K562 (cell line): ENCODE measurements around the gene ETFBKMT. TPM values are rescaled to one million over a fixed set of nuclear protein-coding genes. Genes with fewer than 3 reads are reported as not detected.
A peak's percentile ranks its signal among the peaks of the same experiment; 100 is the strongest.

Experiments used
- CBX8 ChIP-seq: fragments of 200-600 bp; sonication (generic); IDR thresholded peaks from 2 replicates; pipeline ENCODE4 v1.6.1; 2012; ENCODE audit warnings: borderline replicate concordance, mixed run types, low read depth, mild to moderate bottlenecking, moderate library complexity, mixed read lengths, low read length, control low read depth, inconsistent platforms; ENCODE audit not compliant: poor library complexity, severe bottlenecking; ENCODE audit errors: extremely low read depth
- ETS2 ChIP-seq: IDR thresholded peaks from 2 replicates; pipeline ENCODE4 v1.6.1; 2016; ENCODE audit warnings: borderline replicate concordance, missing genetic modification characterization, mild to moderate bottlenecking, moderate library complexity, missing compliant biosample characterization; ENCODE audit not compliant: poor library complexity, severe bottlenecking
- KLF16 ChIP-seq: IDR thresholded peaks from 2 replicates; pipeline ENCODE4 v1.6.1; 2016; ENCODE audit warnings: antibody characterized with exemption
- MBD2 ChIP-seq: sonication (generic); IDR thresholded peaks from 2 replicates; pipeline ENCODE4 v1.6.1; 2016; ENCODE audit warnings: low read depth, borderline replicate concordance
- MCM2 ChIP-seq: fragments of 450-650 bp; IDR thresholded peaks from 2 replicates; pipeline ENCODE4 v1.6.1; 2017; ENCODE audit warnings: low read depth, mild to moderate bottlenecking
- MTA2 ChIP-seq: fragments of 450-650 bp; IDR thresholded peaks from 2 replicates; pipeline ENCODE4 v1.6.1; 2016; ENCODE audit warnings: low read depth
- PHF20 ChIP-seq: fragments of 450-650 bp; IDR thresholded peaks from 2 replicates; pipeline ENCODE4 v1.6.1; 2018; ENCODE audit not compliant: partially characterized antibody
- PHF8 ChIP-seq: fragments of 200-600 bp; sonication (generic); IDR thresholded peaks from 2 replicates; pipeline ENCODE4 v1.6.1; 2012; ENCODE audit warnings: mixed run types, mild to moderate bottlenecking, inconsistent platforms, low read length, moderate library complexity, borderline replicate concordance
- SMAD4 ChIP-seq: fragments of 250-450 bp; sonication (Bioruptor Pico); conservative IDR thresholded peaks from 2 replicates; pipeline ENCODE4 v1.8.0; 2021; ENCODE audit warnings: inconsistent platforms, mild to moderate bottlenecking, moderate library complexity
- TCFL5 ChIP-seq: fragments of 250-450 bp; sonication (Bioruptor Pico); conservative IDR thresholded peaks from 2 replicates; pipeline ENCODE4 v1.6.1; 2021; ENCODE audit warnings: mild to moderate bottlenecking, moderate library complexity, matching md5 sums
- ZNF253 ChIP-seq: fragments of 250-450 bp; sonication (Bioruptor Pico); conservative IDR thresholded peaks from 2 replicates; pipeline ENCODE4 v1.6.1; 2021; ENCODE audit warnings: mild to moderate bottlenecking
- ZNF436 ChIP-seq: fragments of 250-450, 450-650 bp; sonication (Bioruptor Pico); formaldehyde crosslinking; IDR thresholded peaks from 2 replicates; pipeline ENCODE4 v1.7.0; 2020; ENCODE audit warnings: mild to moderate bottlenecking
- ZNF445 ChIP-seq: fragments of 250-450 bp; sonication (Bioruptor Pico); IDR thresholded peaks from 2 replicates; pipeline ENCODE4 v1.4.0; 2020; ENCODE audit warnings: low read depth, mild to moderate bottlenecking, moderate library complexity
- ZNF57 ChIP-seq: fragments of 450-650 bp; formaldehyde crosslinking; IDR thresholded peaks from 2 replicates; pipeline ENCODE4 v1.4.0; 2020; ENCODE audit warnings: mild to moderate bottlenecking, moderate library complexity
- polyA plus RNA-seq, 8 experiments: library from polyadenylated mRNA; depleted of rRNA in 4 of 8; stranded (reverse) in 5 of 8; unstranded in 3 of 8; fragments of >200 nt; fragmentation: Nextera tagmentation in 2 of 8; fragmentation: Illumina TruSeq in 1 of 8; extraction: Ambion mirVana in 2 of 8; extraction: Trizol in 1 of 8; gene quantifications; 2 replicates each; pipeline versions ENCODE4 v1.2.1 to v1.2.3, GENCODE V29; 2011 to 2014; ENCODE audit warnings: inconsistent platforms in 1 of 8, missing spikeins in 1 of 8
- total RNA-seq, 7 experiments: library from RNA; depleted of rRNA in 6 of 7; stranded (reverse); fragments of >200 nt in 6 of 7; fragmentation: Illumina TruSeq in 2 of 7; extraction: Trizol in 2 of 7; gene quantifications; 2 replicates each; pipeline versions ENCODE4 v1.2.1 to v1.2.3, GENCODE V29; 2011 to 2021; ENCODE audit warnings: low replicate concordance in 1 of 7
- TF ChIP-seq, protein P1 (sequence below), 2 experiments: fragments of 450-650 bp in 1 of 2; sonication (generic) in 1 of 2; formaldehyde crosslinking in 1 of 2; IDR thresholded peaks; 2 replicates each; pipeline versions ENCODE4 v1.7.1 to v1.9.0; 2016 to 2022; ENCODE audit warnings: inconsistent platforms in 1 of 2, mild to moderate bottlenecking in 1 of 2, missing genetic modification reagents in 1 of 2

The ETFBKMT gene
- total and polyA plus RNA-seq, 9 of the 15 experiments (the other 6 are each of a cell fraction or from before 2014, with no cell fraction given) = 0.18 to 1.7 (median 0.96) TPM

DNA sequence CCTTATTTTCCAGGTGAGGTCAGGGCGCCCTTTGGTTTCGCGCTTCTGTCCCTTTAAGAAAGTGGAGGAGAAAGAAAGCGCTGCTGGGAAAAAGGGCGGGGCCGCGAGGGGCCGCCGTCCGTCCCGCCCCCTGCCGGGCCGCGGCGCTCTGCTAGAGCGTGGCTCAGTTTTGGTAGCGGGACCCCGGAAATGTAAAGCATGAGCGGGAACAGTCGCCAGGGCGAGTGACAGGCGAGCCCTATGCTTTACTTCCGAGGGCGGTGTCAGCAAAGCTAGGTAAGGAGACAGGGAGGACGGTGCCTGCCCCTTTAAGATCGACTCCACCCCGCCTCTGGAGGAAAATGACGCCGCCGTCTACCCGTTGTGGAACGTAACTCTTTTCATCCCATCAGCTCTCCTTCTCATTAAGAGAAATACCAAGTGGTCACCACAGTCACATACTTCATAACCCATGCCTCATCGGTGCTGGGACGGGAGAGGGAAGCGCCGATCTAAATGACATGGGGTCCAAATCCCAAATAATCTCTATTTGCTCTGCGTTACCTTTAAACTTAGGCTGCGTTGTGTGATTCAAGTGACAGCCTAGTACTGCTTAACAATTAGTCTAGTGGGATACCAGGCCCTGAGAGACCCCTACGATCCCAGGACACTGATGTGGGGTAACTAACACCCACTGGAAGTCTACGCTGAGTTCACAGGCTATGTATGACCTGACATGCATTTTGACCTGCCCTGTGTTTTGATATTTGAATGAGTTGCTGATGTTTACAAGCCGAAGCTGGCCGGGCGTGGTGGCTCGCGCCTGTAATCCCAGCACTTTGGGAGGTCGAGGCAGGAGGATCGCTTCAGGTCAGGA, at the start of gene ETFBKMT (continued):
- TF ChIP-seq, protein P1, sequence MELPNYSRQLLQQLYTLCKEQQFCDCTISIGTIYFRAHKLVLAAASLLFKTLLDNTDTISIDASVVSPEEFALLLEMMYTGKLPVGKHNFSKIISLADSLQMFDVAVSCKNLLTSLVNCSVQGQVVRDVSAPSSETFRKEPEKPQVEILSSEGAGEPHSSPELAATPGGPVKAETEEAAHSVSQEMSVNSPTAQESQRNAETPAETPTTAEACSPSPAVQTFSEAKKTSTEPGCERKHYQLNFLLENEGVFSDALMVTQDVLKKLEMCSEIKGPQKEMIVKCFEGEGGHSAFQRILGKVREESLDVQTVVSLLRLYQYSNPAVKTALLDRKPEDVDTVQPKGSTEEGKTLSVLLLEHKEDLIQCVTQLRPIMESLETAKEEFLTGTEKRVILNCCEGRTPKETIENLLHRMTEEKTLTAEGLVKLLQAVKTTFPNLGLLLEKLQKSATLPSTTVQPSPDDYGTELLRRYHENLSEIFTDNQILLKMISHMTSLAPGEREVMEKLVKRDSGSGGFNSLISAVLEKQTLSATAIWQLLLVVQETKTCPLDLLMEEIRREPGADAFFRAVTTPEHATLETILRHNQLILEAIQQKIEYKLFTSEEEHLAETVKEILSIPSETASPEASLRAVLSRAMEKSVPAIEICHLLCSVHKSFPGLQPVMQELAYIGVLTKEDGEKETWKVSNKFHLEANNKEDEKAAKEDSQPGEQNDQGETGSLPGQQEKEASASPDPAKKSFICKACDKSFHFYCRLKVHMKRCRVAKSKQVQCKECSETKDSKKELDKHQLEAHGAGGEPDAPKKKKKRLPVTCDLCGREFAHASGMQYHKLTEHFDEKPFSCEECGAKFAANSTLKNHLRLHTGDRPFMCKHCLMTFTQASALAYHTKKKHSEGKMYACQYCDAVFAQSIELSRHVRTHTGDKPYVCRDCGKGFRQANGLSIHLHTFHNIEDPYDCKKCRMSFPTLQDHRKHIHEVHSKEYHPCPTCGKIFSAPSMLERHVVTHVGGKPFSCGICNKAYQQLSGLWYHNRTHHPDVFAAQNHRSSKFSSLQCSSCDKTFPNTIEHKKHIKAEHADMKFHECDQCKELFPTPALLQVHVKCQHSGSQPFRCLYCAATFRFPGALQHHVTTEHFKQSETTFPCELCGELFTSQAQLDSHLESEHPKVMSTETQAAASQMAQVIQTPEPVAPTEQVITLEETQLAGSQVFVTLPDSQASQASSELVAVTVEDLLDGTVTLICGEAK (IDR thresholded peaks at IDR 0.05) = peak; percentile 78
- TF ChIP-seq, protein P1 (CRISPR knock-in tag; IDR thresholded peaks at IDR 0.05) = no peak
- TF ChIP-seq SMAD4 (CRISPR knock-in tag) = 0 out of 2 replicates have a peak, but pooled peaks have one; percentile 42
- no peak for TF ChIP-seq ZNF253 (CRISPR knock-in tag)
- TF ChIP-seq ETS2 (tag) = no peak
- TF ChIP-seq TCFL5 = no peak
- no peak for TF ChIP-seq CBX8
- 0 out of 2 replicates have a peak, but pooled peaks have one; percentile 6 for TF ChIP-seq KLF16
- TF ChIP-seq PHF8 = peak; percentile 66; the same call in 1 of the 2 replicates
- no peak for TF ChIP-seq ZNF57 (CRISPR knock-in tag)
- no peak for TF ChIP-seq MCM2
- peak; percentile 48; the same call in 1 of the 2 replicates for TF ChIP-seq MBD2
- peak; percentile 60 for TF ChIP-seq PHF20
- TF ChIP-seq MTA2 = no peak
- no peak for TF ChIP-seq ZNF436 (CRISPR knock-in tag)
- TF ChIP-seq ZNF445 (CRISPR knock-in tag) = no peak
